Measurements from ENCODE around the gene IST1.

GRCh38 chr16:71937868-71938510, 42.7 kb downstream of the IST1 start:
- no peak for TF ChIP-seq TAF1 (IDR thresholded peaks at IDR 0.05; ENCODE audit: low read depth)
- TF ChIP-seq EP300 (IDR thresholded peaks at IDR 0.05; ENCODE audit: borderline replicate concordance): no peak
- TF ChIP-seq MAX (IDR thresholded peaks at IDR 0.05): no peak
- TF ChIP-seq RAD21 (IDR thresholded peaks at IDR 0.05; ENCODE audit: low read depth): no peak
